ENCODE results near the gene XYLT1.

The XYLT1 gene

DNA sequence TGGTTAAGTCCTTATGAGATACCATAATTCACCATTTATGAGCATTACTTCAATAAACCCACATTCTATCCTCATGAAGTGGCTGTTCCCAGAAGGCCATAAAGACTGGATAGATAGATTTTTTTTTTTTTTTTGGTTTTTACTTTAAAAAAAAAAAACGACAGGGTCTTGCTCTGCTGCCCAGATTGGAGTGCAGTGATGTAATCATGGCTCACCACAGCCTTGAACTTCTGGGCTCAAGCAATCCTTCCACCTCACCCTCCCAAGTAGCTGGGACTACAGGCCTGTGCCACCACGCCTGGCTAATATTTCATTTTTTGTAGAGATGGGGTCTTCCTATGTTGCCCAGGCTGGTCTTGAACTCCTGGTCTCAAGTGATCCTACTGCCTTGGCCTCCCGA lies 102.3 kb downstream of the XYLT1 start:
- TF ChIP-seq, protein P1, sequence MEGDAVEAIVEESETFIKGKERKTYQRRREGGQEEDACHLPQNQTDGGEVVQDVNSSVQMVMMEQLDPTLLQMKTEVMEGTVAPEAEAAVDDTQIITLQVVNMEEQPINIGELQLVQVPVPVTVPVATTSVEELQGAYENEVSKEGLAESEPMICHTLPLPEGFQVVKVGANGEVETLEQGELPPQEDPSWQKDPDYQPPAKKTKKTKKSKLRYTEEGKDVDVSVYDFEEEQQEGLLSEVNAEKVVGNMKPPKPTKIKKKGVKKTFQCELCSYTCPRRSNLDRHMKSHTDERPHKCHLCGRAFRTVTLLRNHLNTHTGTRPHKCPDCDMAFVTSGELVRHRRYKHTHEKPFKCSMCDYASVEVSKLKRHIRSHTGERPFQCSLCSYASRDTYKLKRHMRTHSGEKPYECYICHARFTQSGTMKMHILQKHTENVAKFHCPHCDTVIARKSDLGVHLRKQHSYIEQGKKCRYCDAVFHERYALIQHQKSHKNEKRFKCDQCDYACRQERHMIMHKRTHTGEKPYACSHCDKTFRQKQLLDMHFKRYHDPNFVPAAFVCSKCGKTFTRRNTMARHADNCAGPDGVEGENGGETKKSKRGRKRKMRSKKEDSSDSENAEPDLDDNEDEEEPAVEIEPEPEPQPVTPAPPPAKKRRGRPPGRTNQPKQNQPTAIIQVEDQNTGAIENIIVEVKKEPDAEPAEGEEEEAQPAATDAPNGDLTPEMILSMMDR (IDR thresholded peaks at IDR 0.05; ENCODE audit: borderline replicate concordance, insufficient read depth, low read depth, low read length), result no peak
- H3K4me3 ChIP-seq (ENCODE audit: low read depth, low read length), result no peak overlapping the region

DNA sequence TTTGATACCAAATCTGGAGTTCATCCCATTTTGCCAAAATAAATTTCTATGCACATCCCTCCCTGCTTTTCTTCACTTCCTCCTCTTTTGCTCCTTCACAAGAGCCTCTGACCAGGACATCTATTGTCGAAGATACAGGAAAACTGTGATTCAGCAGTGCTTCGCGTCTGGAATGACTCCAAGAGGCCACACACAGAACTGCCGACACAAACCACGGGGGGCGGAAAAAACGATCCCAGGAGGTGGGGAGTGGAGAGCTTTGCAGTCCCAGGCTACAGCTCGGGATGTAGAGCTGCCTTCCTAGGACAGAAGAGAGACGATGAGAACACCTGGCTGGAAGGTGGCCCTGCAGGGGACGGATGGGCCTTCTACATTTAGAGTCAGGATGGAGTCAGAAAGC lies 102.8 kb downstream of the XYLT1 start:
- TF ChIP-seq, protein P1 (IDR thresholded peaks at IDR 0.05; ENCODE audit: borderline replicate concordance, insufficient read depth, low read depth, low read length), result no peak
- no peak overlapping the region for H3K4me3 ChIP-seq (ENCODE audit: low read depth, low read length)

- no peak overlapping the region for H3K4me3 ChIP-seq (ENCODE audit: low read depth, low read length)
- TF ChIP-seq, protein P1 (IDR thresholded peaks at IDR 0.05; ENCODE audit: borderline replicate concordance, insufficient read depth, low read depth, low read length), result no peak
Measured at GRCh38 chr16:17367036-17367435, 103.7 kb downstream of the XYLT1 start.

GRCh38 chr16:17366299-17366961 lies 104.3 kb downstream of the XYLT1 start:
- TF ChIP-seq, protein P1 (IDR thresholded peaks at IDR 0.05; ENCODE audit: borderline replicate concordance, insufficient read depth, low read depth, low read length), result no peak
- no peak overlapping the region for H3K4me3 ChIP-seq (ENCODE audit: low read depth, low read length)

DNA sequence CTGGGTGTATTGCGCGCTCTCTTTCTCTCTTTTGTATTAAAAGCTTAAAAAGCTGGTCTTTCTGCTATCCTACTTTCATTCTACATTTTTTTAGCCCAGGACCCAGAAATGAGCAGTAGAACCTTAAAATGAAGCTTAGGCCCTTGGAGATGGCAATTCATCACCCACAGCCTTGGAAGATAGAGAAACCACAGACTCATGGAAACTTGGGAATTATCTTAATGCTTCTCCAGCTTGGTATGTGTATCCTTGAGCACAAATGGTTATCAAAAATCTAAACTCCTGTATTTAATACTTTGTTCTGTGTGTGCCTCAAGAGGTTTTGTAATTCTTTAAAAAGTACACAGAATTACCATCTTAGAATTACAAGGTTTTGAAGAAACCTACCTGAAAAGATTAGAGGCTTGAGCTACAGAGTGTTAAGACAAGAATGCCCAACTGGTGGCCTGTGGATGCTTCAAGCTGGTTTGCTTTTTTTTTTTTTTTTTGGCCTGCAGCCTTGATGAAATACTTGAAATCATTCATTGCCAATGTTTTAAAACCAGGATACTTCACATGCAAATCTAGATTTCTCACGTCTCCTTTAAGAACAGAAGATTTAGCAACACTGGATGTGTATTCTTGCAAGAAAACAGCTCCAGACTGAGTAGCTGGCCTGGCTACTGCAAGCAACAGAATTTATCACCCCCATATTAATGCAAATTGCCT lies 105.0 kb downstream of the XYLT1 start:
- TF ChIP-seq, protein P1 (IDR thresholded peaks at IDR 0.05; ENCODE audit: borderline replicate concordance, insufficient read depth, low read depth, low read length), result no peak
- H3K4me3 ChIP-seq (ENCODE audit: low read depth, low read length), result no peak overlapping the region

GRCh38 chr16:17365211-17365541 lies 105.6 kb downstream of the XYLT1 start:
- H3K4me3 ChIP-seq (ENCODE audit: low read depth, low read length), result no peak overlapping the region
- TF ChIP-seq, protein P1 (IDR thresholded peaks at IDR 0.05; ENCODE audit: borderline replicate concordance, insufficient read depth, low read depth, low read length), result no peak

Data from GM12875 (cell line).